AG09309 (cell line): ENCODE results near the gene USP47.

Experiments used
- DNase-seq: peaks from one replicate; pipeline ENCODE4 v3.0.0-alpha.2; 2010; ENCODE audit warnings: low read depth
- H3K4me3 ChIP-seq: 2 replicates; pipeline ENCODE4 v1.5.1; 2011; ENCODE audit warnings: mild to moderate bottlenecking, low read depth, low read length, moderate library complexity; ENCODE audit not compliant: control insufficient read depth
- CTCF ChIP-seq: IDR thresholded peaks from 2 replicates; pipeline ENCODE4 v1.5.1; 2011; ENCODE audit warnings: mild to moderate bottlenecking, low read depth, low read length, inconsistent platforms; ENCODE audit not compliant: insufficient read depth, control insufficient read depth; ENCODE audit errors: missing control alignments

Gene USP47

GRCh38 chr11:11895672-11896071 lies 53.9 kb downstream of the USP47 start:
- no peak for DNase-seq
- TF ChIP-seq CTCF, result peak; percentile 25

GRCh38 chr11:11898648-11899047 lies 56.9 kb downstream of the USP47 start:
- TF ChIP-seq CTCF, result no peak
- no peak for DNase-seq
- H3K4me3 ChIP-seq, result no peak overlapping the region

More at GRCh38 chr11:11895672-11896071, 53.9 kb downstream of the USP47 start:
- H3K4me3 ChIP-seq, result no peak overlapping the region

GRCh38 chr11:11899401-11899800 lies 57.6 kb downstream of the USP47 start:
- H3K4me3 ChIP-seq, result no peak overlapping the region
- no peak for TF ChIP-seq CTCF
- no peak for DNase-seq

- TF ChIP-seq CTCF, result no peak
- DNase-seq, result no peak
- no peak overlapping the region for H3K4me3 ChIP-seq
These were observed 60.2 kb downstream of the USP47 start for GRCh38 chr11:11901929-11902328.

- H3K4me3 ChIP-seq, result no peak overlapping the region
- peak; percentile 18 for DNase-seq
- TF ChIP-seq CTCF, result no peak
These were observed 68.0 kb downstream of the USP47 start for GRCh38 chr11:11909727-11910126.

GRCh38 chr11:11910541-11910940 lies 68.8 kb downstream of the USP47 start:
- H3K4me3 ChIP-seq, result no peak overlapping the region
- TF ChIP-seq CTCF, result no peak
- DNase-seq, result no peak

- no peak for TF ChIP-seq CTCF
- no peak overlapping the region for H3K4me3 ChIP-seq
- DNase-seq, result no peak
These were observed 71.6 kb downstream of the USP47 start for GRCh38 chr11:11913395-11913794.
